Epidermal melanocyte (primary cell): Measurements from ENCODE around the gene SLC35E2B.
"Not testable (repeated sequence)": the region's sequence is repeated elsewhere in the genome, so short reads cannot be mapped to it uniquely, and the experiment has no call there.

Experiments
- DNase-seq: peaks from one replicate; pipeline ENCODE4 v3.0.0; 2011; ENCODE audit warnings: low spot score; ENCODE audit not compliant: insufficient read length

Gene SLC35E2B

DNA sequence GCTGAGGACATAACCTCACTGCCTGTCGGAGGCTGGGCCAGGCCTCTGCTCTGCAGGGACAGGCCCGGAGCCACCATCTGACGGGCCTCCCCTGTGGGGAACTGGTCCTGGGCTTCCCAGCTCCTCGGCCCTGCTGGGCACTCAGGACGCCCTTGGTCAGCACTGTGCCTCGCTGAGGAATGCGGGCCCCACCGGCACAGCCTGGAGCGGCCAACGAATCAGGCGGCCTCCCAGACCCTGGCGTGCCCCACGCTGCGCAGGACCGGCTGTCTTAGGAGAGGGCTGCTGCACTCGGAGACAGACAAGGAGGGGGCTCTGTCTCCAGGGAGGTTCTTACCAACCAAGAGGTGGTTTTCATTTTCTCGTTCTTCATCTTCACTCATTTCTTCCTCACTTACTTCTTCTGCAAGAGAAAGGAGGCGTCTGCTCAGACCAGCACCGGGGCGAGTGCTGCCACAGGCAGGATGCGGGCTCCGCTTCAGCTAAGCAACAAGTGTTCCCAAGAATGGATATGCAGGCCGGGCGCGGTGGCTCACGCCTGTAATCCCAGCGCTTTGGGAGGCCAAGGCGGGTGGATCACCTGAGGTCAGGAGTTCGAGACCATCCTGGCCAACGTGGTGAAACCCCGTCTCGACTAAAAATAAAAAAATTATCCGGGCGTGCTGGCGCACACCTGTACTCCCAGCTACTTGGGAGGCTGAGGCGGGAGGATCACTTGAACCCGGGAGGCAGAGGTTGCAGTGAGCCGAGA, 51.7 kb downstream of the SLC35E2B start:
- DNase-seq, result not testable (repeated sequence)

DNA sequence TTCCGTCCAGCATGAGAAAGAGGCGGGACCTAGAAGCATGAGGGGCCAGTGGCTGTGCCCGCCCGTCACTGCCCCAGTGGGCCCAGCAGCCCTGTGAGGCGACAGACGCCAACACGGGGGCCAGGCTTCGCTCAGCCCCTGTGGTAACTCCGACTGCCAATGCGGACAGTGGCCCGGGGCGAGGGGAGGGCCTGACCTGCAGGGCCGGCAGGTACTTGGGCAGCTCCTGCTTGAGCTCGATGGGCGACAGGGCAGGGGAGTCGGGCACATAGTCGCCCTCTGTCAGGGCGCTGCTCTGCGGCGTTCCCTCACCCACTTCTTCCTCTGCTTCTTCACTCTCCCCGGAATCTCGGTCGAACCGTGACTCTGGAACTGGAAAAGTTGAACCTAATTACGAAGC, 52.5 kb downstream of the SLC35E2B start:
- DNase-seq, result not testable (repeated sequence)

DNA sequence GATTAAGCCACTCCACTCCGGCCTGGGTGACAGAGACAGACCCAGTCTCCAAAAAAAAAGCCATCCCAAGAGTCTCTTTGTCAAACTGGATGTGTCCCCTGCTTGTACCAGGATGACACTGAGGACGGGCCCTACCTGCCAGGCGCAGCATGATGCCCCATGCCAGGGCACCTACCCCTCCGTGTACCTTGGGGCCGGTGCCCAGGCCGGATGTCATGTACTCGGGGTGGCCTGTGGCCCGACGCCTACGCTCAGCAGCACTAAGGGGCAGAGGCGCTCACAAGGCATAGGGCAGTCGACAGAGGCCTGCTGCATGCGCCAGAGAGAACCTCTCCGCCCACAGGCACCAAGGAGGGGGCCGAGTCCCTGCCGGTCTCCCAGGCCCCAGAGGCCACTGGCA, 53.2 kb downstream of the SLC35E2B start:
- not testable (repeated sequence) for DNase-seq

DNA sequence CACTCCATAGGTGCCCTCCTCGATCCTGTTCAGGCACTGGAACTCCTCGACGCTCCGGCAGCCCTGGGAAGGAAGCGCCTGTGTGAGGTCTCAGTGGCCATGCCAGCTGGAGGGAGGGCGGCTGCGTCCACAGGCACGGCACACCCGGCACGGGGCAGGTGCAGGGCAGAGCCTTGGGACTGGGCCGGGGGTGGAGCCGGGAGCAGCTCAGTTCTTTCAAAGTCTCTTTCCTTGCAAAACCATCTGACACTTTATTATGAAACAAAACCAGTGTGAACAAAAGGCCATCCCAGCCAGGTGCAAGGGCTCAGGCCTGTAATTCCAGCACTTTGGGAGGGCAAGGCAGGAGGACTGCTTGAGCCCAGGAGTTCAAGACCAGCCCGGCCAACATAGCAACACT, 54.1 kb downstream of the SLC35E2B start:
- not testable (repeated sequence) for DNase-seq

DNA sequence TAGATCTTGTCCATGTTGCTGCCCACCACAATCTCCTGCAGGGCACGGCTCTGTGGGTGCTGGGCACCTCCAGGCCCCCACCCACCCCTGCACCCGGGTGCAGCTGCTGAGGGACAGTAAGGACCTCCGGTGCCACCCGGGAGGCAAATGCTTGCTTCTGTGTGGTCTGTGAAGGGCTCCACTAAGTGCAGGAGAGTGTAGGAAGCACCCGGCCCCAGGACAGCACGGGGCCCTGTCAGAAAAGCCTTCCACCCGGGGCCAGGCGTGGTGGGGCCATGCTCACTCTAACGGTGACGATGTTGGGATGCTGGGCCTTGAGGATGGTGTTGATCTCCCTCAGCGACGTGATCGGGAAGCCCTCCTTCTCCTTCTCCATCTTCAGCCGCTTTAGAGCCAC, 55.1 kb downstream of the SLC35E2B start:
- not testable (repeated sequence) for DNase-seq

DNA sequence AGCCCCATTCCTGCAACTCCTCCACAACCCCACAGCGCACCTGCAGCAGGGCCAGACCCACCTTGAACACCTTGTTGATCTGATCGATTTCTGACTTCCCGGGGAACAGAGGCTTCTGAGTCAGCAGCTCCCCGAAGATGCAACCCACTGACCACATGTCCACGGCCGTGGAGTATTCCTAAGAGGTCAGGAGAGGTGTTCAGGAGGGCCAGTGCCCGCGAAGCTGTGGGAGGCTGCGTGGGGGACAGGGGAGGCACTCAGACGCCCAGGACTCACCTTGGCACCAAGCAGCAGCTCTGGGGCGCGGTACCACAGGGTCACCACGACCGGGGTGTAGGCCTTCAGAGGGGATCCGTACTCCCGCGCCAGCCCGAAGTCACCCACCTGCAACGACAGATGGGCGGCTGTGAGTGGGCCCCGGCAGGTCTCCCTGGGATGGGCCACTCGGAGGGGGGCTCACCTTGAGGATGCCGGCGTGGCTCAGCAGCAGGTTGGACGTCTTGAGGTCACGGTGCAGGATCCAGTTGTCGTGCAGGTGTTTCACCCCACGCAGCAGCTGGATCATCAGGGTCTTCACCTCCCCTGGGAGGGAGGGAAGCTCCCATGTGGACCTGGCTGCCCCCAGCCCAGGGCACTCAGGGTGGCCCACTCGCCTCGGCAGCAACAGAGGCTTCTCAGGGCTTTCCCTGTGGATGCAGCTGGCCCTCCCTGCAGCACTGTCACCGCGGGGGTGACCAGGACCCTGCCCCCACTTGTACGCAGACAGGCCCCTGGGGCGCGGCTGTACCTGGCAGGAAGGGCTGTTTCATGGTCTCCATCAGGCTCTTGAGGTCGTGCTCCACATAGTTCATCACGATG, 55.7 kb downstream of the SLC35E2B start:
- DNase-seq, result not testable (repeated sequence)

DNA sequence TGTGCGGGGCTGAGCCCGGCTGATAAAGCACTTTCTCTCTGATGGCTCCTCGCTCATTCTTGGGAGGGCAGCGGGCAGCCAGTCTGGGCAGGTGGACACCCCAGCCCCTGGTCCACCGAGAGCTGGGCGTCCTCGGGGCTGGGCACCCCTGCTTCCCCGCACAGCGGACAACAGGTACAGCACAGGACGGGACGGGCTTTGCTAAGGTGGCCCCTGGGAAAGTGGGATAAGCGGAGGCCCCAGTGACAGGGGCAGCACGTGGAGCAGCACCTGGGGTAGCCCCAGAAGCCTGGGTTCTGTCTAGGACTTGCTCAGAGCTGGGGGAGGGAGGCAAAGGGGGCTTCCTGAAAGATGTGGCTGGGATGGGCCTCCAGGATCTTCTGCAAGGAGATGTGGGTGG, 58.0 kb downstream of the SLC35E2B start:
- not testable (repeated sequence) for DNase-seq

DNA sequence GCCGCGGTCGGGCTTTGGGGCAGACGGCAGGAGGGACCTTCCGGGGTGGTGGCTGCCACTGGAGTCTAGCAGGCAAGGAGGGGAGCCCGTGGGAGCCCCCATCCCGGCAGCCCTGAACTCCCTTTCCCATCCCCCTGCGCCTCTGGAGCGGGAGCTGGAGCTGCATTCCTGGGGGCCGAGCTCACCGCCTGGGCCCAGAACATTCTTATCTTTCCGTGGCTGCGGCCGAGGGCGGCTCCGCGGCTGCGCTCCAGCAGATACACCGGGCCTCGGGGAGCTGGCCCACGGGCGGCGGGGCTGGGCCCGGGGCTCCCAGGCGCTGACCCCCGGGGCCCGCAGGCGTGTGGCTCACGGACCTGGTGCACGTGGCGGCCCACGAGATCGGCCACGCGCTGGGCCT, 59.2 kb downstream of the SLC35E2B start:
- DNase-seq, result not testable (repeated sequence)

DNA sequence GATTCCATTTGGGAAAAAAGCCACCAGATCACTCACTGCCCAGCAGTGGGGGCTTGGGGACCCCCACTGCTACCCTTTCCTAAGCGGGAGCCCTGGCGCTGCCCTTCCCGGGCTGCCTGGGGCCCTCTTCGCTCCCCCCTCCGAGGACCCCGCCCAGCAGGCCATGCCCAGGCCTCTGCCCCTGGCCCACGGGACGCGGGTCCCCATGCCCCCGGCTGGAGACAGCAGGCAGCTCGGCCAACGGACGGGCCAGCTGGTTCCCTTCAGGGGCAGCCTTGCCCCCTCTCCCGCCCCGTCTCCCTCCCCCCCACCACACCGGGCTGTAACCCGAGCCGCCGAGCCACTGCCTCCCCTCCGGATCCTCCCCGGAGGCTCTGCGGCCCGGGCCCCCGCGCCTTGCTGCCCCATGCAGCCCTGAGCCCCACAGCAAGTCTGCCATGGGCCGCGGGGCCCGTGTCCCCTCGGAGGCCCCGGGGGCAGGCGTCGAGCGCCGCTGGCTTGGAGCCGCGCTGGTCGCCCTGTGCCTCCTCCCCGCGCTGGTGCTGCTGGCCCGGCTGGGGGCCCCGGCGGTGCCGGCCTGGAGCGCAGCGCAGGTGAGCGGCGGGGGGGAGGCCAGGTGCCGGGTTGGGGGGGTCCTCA, 60.7 kb downstream of the SLC35E2B start, which contains the start of gene MMP23B:
Gene MMP23B (plus strand): TSS at position 392 of the 639 bp plus-strand sequence. CDS start 46 bp downstream, at position 438.
- peak; percentile 39 for DNase-seq

DNA sequence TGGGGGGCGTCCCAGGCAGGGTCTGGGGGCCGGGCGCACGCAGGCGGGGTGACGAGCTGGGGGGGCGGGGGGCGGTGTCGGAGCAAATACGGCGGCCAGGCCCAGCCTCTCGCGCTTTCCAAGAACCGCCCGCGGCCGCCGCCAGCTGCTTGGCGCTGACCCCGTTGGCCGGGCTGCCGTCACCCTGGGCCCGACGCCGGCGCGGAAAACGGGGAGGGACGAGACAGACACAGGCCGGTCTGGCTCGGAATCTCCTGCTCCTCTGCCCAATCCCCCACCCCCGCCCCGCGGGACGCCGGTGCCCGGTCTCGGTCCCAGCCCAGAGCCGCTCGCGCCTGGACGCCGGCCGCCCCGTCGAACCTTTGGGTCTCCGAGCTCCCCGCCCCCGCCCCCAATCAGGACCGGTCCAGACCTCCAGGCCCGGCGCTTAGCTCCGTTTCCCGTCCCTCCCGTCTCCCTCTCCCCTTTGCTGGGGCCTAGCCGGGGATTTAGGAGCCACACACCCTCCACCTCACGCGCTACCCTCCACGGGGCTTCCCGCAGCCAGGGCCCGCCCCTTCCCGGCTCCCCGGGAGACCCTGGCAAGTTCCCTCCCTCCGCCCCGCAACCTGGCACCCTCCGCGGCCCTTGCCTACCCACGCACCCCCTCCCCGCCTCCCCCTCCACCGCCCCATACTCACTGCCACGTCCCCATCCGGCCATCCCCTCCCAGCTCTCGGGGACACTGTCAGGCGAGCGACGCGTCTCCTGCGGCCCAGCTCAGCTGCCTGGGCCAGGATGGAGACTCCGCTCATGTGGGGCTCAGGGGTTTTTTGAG, 61.4 kb downstream of the SLC35E2B start:
- peak; percentile 37 for DNase-seq

DNA sequence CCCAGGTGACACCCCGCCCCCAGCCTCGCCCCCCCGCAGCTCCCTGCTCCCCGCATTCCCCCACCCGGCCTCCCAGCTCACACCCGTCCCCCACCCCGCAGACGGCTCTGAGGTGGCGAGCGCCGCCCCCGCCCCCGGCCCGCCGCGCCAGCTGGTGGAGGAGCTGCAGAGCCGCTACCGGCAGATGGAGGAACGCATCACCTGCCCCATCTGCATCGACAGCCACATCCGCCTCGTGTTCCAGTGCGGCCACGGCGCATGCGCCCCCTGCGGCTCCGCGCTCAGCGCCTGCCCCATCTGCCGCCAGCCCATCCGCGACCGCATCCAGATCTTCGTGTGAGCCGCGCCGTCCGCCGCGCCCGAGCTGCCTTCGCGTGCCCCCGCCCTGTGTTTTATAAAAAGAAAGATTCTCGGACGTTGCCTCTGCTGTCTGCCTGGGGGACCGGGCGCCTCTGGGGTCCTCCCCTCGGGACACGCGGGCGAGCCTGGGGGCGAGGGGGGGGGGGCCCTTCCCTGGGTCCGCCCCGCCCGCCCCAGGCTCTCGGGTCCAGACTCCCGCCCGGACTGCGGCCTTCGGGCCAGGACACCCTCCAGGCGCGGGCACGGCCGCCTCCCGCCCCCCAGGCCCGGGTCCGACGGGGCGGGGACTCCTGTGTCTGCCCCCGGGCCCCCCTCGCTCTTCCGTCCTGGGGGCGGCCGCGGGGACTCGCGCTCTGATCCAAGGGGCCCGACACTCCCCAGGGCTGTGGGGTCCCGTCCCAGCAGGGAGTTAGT, 62.2 kb downstream of the SLC35E2B start:
- peak; percentile 85 for DNase-seq

DNA sequence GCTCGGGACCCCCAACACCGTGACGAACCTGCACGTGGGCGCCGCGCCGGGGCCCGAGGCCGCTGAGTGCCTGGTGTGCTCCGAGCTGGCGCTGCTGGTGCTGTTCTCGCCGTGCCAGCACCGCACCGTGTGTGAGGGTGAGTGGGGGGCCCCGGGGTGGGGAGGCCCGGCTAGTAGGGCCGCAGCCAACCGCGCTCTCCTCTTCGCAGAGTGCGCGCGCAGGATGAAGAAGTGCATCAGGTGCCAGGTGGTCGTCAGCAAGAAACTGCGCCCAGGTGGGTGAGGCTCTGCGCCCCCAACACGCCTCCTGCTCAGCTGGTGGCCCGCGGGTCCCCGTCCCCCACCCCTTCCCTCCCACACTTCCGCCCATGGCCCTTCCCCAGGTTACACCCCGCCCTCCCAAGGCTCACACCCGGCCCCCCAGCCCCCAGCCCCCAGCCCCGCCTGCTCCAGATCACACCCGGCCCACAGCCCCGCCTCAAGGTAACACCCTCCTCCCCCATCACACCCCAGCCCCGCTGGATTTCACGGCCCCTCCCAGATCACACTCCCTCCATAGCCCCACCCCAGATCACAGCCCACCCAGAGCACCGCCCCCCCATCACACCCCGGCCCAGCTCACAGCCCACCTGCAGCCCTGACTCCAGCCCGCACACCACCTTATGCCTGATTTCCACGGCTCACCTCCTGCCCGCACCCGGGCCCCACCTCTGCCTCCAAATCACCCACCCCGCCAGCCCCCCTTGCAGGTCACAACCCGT, 63.0 kb downstream of the SLC35E2B start:
- DNase-seq, result peak; percentile 16

DNA sequence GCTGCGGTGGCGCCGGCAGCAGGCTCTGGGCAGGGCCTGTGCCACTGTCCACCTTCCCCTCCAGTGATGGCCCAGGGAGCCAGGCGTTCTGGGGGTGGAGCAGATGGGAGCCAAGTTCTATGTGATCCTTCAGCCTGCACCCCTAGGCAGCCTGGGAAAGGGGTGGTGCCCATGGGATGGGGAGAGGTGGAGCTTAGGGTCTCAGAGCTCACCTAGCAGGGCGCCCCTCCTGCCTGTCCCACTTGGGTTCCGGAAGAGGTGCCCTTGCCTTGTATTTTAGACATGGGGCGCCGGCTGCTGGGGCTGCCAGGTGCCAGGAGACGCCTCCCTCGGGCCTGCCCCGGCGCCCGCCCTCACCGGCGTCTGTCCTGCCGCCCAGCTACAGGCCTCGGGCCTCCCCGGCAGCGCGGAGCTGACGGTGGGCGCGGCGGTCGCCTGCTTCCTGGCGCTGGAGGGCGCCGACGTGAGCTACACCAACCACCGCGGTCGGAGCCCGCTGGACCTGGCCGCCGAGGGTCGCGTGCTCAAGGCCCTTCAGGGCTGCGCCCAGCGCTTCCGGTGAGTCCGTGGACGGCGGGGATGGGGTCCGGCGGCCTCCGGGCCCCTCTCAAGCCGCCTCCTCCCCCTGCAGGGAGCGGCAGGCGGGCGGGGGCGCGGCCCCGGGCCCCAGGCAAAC, 63.7 kb downstream of the SLC35E2B start:
- DNase-seq, result peak; percentile 3

DNA sequence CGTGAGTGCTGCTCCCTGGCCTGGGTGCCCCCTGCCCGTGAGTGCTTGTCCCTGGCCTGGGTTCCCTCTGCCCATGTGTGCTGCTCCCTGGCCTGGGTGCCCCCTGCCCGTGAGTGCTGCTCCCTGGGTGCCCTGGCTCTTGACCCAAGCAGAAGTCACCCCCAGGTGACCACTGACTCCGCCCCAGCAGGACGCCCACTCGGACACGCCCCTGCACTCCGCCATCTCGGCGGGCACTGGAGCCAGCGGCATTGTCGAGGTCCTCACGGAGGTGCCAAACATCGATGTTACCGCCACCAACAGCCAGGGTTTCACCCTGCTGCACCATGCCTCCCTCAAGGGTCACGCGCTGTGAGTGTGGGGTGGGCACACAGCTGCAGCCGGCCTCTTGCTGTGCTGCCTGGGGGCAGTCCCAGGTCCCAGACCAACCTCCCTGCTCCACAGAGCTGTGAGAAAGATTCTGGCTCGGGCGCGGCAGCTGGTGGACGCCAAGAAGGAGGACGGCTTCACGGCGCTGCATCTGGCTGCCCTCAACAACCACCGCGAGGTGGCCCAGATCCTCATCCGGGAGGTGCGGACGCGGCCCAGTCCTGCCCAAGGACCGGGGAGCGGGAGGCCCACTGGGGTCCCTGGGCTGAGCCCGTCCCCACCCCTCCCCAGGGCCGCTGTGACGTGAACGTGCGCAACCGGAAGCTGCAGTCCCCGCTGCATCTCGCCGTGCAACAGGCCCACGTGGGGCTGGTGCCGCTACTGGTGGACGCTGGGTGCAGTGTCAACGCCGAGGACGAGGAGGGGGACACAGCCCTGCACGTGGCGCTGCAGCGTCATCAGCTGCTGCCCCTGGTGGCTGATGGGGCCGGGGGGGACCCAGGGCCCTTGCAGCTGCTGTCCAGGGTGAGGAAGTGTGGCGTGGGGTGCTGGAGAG, 64.5 kb downstream of the SLC35E2B start:
- DNase-seq, result no peak

DNA sequence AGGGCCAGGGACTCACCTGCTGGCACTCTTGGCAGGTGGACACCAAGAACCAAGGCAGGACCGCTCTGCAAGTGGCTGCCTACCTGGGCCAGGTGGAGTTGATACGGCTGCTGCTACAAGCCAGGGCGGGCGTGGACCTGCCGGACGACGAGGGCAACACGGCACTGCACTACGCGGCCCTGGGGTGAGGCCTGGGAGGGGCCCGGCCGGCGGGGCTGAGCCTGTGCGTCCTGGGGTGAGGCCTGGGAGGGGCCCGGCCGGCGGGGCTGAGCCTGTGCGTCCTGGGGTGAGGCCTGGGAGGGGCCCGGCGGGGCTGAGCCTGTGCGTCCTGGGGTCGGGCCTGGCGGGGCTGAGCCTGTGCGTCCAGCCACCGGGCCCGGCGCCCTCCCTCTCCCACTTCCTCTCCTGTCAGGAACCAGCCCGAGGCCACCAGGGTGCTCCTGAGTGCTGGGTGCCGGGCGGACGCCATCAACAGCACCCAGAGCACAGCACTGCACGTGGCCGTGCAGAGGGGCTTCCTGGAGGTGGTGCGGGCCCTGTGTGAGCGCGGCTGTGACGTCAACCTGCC, 65.2 kb downstream of the SLC35E2B start:
- no peak for DNase-seq

DNA sequence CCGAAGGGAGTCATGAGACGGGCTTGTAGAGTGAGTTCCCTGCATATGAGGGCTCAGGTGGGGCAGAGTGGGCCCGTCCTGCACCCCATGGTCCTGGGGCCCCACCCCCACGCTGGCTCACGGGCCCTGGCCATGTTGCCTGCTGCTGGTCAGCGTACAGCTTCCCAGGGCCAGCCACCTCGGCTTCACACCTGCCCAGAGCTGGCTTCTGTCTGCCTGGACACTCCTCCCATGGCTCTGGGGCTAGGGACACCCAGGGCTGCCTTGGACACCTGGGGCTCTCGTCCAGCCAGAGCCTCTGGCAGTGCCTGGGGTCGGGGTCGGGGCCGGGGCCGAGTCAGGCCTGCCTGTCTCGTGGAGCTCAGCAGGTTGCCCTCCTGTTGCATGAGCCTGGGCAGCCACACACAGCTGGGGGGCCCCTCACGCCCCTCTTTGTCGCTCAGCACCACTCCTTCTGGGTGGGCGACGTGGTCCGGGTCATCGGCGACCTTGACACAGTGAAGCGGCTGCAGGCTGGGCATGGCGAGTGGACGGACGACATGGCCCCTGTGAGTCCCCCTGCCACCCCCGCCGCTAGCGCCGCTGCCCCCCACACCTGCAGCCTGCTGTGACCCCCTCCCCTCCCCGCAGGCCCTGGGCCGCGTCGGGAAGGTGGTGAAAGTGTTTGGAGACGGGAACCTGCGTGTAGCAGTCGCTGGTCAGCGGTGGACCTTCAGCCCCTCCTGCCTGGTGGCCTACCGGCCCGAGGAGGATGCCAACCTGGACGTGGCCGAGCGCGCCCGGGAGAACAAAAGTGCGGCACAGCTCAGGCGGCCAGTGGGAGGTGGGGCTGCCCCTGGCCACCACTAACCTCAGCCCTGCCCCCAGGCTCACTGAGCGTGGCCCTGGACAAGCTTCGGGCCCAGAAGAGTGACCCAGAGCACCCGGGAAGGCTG, 66.1 kb downstream of the SLC35E2B start:
- no peak for DNase-seq
